ENCODE data around the gene JADE3.

JADE3 gene

GRCh38 chrX:46992070-46992469 is 79.8 kb downstream of the JADE3 start:
- Mint-ChIP-seq H3K36me3 (ENCODE audit: low read depth) (peaks cover 61% of the 10 kb centered on the region), H3K9me3 (peaks cover 54% of the 10 kb centered on the region)

DNA sequence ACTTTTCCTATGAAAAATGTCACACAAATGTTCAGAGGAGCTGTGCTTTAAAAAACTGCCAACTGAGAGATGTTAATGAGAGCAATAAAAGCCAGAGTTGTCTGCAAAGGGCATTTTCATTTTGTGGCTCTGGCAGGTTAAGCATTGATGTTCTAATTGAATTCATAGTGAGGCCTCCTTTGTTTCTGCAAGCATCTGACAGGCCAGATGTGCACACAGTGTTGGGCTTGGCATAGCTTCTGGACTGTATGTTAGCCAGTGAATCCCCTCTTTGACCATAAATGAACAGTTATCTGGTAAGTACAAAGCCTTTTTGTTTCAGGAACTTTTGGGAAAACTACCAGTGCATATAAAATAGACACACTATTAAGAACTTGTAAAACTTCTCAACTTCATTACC is 81.9 kb downstream of the JADE3 start:
- no peaks in the 10 kb centered on the region for H3K27me3 Mint-ChIP-seq (ENCODE audit: low read depth, poor library complexity)
- no peak overlapping the region for H3K27ac Mint-ChIP-seq

More at GRCh38 chrX:46992070-46992469, 79.8 kb downstream of the JADE3 start:
- H3K27me3 Mint-ChIP-seq (ENCODE audit: low read depth, poor library complexity) = no peaks in the 10 kb centered on the region
- TF ChIP-seq, protein P1, sequence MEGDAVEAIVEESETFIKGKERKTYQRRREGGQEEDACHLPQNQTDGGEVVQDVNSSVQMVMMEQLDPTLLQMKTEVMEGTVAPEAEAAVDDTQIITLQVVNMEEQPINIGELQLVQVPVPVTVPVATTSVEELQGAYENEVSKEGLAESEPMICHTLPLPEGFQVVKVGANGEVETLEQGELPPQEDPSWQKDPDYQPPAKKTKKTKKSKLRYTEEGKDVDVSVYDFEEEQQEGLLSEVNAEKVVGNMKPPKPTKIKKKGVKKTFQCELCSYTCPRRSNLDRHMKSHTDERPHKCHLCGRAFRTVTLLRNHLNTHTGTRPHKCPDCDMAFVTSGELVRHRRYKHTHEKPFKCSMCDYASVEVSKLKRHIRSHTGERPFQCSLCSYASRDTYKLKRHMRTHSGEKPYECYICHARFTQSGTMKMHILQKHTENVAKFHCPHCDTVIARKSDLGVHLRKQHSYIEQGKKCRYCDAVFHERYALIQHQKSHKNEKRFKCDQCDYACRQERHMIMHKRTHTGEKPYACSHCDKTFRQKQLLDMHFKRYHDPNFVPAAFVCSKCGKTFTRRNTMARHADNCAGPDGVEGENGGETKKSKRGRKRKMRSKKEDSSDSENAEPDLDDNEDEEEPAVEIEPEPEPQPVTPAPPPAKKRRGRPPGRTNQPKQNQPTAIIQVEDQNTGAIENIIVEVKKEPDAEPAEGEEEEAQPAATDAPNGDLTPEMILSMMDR (IDR thresholded peaks at IDR 0.05) = no peak
- H3K4me1 Mint-ChIP-seq = peaks cover 13% of the 10 kb centered on the region
- DNase-seq = no peak
- no peak overlapping the region for H3K4me3 Mint-ChIP-seq
- no peak overlapping the region for H3K27ac Mint-ChIP-seq

DNA sequence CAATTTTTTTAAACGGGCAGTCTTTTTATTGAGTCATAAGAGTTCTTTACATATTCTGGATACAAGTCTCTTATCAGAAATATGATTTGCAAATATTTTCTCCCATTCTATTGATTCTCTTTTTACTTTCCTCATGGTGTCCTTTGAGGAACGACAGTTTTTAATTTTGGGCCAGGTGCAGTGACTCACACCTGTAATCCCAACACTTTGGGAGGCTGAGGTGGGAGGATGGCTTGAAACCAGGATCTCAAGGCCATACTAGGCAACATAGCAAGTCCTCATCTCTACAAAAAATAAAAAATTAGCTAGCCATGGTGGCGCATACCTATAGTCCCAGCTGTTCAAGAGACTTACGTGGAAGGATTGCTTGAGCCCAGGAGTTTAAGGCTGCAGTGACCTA is 99.9 kb downstream of the JADE3 start:
- H3K27me3 Mint-ChIP-seq (ENCODE audit: low read depth, poor library complexity) = no peaks in the 10 kb centered on the region
- H3K4me1 Mint-ChIP-seq = no peaks in the 10 kb centered on the region
- H3K9me3 Mint-ChIP-seq = peaks cover 39% of the 10 kb centered on the region
- TF ChIP-seq, protein P1 (IDR thresholded peaks at IDR 0.05) = no peak
- H3K36me3 Mint-ChIP-seq (ENCODE audit: low read depth) = peaks cover 29% of the 10 kb centered on the region
- DNase-seq = no peak
- H3K27ac Mint-ChIP-seq = no peak overlapping the region
- H3K4me3 Mint-ChIP-seq = no peak overlapping the region

More for the DNA sequence above, 81.9 kb downstream of the JADE3 start:
- DNase-seq = no peak
- Mint-ChIP-seq H3K4me1 (peaks cover 13% of the 10 kb centered on the region), H3K36me3 (ENCODE audit: low read depth) (peaks cover 61% of the 10 kb centered on the region), H3K4me3 (no peak overlapping the region), H3K9me3 (peaks cover 55% of the 10 kb centered on the region)
- TF ChIP-seq, protein P1 (IDR thresholded peaks at IDR 0.05) = no peak

DNA sequence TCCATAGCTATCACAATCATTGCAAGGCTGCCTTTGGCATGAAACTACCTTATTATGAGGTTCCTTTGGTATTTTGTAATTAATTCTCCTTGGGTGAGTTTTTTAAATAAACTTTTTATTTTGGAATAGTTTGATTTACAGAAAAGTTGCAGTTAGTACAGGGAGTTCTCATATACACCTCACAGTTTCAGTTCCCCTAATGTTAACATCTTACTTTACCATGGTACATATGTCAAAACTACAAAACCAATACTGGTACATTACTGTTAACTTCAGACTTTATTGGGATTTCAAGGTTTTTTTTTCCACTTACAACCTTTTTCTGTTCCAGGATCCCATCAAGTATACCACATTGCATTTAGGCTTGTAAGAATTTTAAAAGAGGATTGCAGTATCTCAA is 114.0 kb downstream of the JADE3 start:
- Mint-ChIP-seq H3K4me1 (no peaks in the 10 kb centered on the region), H3K9me3 (peaks cover 14% of the 10 kb centered on the region), H3K27ac (no peak overlapping the region), H3K27me3 (ENCODE audit: low read depth, poor library complexity) (no peaks in the 10 kb centered on the region), H3K4me3 (no peak overlapping the region), H3K36me3 (ENCODE audit: low read depth) (no peaks in the 10 kb centered on the region)
- DNase-seq = no peak
- TF ChIP-seq, protein P1 (IDR thresholded peaks at IDR 0.05) = no peak

GRCh38 chrX:47030339-47030738 is 118.1 kb downstream of the JADE3 start:
- Mint-ChIP-seq H3K36me3 (ENCODE audit: low read depth) (peaks cover 13% of the 10 kb centered on the region), H3K27me3 (ENCODE audit: low read depth, poor library complexity) (no peaks in the 10 kb centered on the region), H3K9me3 (peaks cover 33% of the 10 kb centered on the region), H3K4me3 (no peak overlapping the region), H3K27ac (no peak overlapping the region), H3K4me1 (no peaks in the 10 kb centered on the region)
- TF ChIP-seq, protein P1 (IDR thresholded peaks at IDR 0.05) = peak; percentile 62
- peak; percentile 20 for DNase-seq

- H3K9me3 Mint-ChIP-seq = peaks cover 50% of the 10 kb centered on the region
- no peak for DNase-seq
- peaks cover 8% of the 10 kb centered on the region for H3K27me3 Mint-ChIP-seq (ENCODE audit: low read depth, poor library complexity)
- TF ChIP-seq, protein P1 (IDR thresholded peaks at IDR 0.05) = no peak
- H3K36me3 Mint-ChIP-seq (ENCODE audit: low read depth) = peaks cover 48% of the 10 kb centered on the region
- peak overlapping the region; percentile 22 for H3K27ac Mint-ChIP-seq
- H3K4me1 Mint-ChIP-seq = no peaks in the 10 kb centered on the region
- no peak overlapping the region for H3K4me3 Mint-ChIP-seq
Measured at GRCh38 chrX:47047989-47048388, 135.8 kb downstream of the JADE3 start.
